ENCODE measurements around the gene ZNF837.
"Not testable (repeated sequence)": the region's sequence is repeated elsewhere in the genome, so short reads cannot be mapped to it uniquely, and the experiment has no call there.

Gene ZNF837

DNA sequence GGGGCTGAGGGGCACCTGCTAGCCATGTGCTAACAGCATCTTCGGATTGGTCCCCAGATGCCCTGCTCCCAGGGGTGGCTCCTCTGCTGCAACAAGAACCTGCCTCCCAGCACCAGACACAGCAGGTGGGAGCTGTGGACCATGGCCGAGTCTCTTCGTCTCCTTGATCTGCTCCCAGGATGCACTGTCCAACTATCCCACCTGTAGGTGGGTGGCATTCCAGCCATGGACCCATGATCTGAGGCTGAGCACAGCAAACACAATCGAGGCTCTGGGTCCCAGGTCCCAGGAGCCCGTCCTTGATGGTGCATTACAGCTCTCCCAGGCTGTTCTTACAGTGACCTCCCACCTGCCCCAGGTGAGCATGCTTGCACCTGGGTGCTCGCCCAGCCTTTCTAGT is 1.6 kb downstream of the ZNF837 start:
- no peak overlapping the region for H3K4me3 ChIP-seq (ENCODE audit: low read depth, low read length)
- CTCF ChIA-PET = interaction anchor here (0.8 kb wide), 1 partner anchor 16 kb away, joined by 3 read pairs; the partner anchor contains the start of gene ZNF497
- no peak for TF ChIP-seq CTCF (IDR thresholded peaks at IDR 0.05; ENCODE audit: insufficient read depth, low read length, missing control alignments)
- no peak for DNase-seq (ENCODE audit: low read depth, low spot score)
- POLR2A ChIA-PET = no interaction called here

GRCh38 chr19:58376724-58377123 is 4.1 kb downstream of the ZNF837 start:
- CTCF ChIA-PET; POLR2A ChIA-PET; H3K4me3 ChIP-seq (ENCODE audit: low read depth, low read length); DNase-seq (ENCODE audit: low read depth, low spot score): not testable (repeated sequence)

DNA sequence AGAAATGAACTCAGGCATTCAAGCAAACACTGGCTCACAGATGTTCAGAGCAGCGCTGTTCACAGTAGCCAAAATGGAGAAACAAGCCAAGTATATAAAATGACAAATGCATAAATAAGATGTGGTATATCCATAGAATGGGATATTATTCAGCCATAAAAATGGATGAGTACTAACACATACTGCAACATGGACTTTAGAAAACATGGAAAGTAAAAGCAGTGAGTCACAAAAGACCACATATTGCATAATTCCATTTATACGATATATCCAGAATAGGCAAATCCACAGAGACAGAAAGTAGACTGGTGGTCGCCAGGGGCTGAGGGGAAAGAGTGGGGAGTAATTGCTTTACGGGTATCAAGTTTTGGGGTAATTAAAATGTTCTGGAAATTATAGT is 6.6 kb downstream of the ZNF837 start:
- ChIA-PET POLR2A (interaction anchor here (0.9 kb wide), 1 partner anchor 11 kb away, joined by 3 read pairs; the partner anchor contains the start of gene ZNF497), CTCF (interaction anchor here (0.7 to 1.4 kb wide), 2 partner anchors 10 to 12 kb away, joined by 3 to 7 read pairs; partner anchors contain the start of gene ZNF497)
- H3K4me3 ChIP-seq (ENCODE audit: low read depth, low read length) = no peak overlapping the region
- TF ChIP-seq CTCF (IDR thresholded peaks at IDR 0.05; ENCODE audit: insufficient read depth, low read length, missing control alignments) = no peak
- DNase-seq (ENCODE audit: low read depth, low spot score) = no peak

DNA sequence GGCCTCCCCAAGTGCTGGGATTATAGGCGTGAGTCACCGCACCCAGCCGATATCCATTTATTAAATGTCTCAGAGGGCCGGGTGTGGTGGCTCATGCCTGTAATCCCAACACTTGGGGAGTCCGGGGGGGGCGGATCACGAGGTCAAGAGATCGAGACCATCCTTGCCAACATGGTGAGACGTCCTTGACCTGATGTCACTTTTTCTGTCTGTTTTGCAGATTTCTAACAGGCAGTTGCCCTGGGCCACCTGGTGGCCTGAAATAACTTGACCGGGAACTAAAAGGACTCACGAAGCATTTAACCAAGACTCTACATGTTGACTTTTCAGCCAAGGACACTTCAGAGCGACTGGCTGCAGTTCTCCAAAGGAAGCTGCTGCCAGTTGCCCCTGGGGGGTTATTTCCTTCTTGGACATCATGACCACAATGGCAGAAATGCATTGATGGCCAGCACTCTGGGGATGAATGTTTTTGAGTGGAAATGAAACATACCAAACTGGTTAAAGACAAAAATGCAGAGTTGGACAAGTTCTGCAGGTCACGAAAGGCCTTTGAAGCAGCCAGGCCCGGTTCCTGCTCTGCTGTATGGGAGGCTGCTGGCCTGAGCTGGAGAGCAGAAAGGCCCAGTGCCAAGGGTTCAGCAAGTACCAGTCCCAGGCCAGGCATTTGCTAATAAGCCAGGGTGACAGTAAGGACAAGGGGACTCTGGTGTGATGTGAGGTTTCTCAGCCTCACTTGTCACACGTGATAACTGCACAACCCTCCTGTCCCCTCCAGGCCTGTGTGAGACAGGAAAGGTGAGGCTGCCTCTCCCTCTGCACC is 8.3 kb downstream of the ZNF837 start:
- no peak for DNase-seq (ENCODE audit: low read depth, low spot score)
- POLR2A ChIA-PET = no interaction called here
- no peak for TF ChIP-seq CTCF (IDR thresholded peaks at IDR 0.05; ENCODE audit: insufficient read depth, low read length, missing control alignments)
- no peak overlapping the region for H3K4me3 ChIP-seq (ENCODE audit: low read depth, low read length)
- CTCF ChIA-PET = no interaction called here

DNA sequence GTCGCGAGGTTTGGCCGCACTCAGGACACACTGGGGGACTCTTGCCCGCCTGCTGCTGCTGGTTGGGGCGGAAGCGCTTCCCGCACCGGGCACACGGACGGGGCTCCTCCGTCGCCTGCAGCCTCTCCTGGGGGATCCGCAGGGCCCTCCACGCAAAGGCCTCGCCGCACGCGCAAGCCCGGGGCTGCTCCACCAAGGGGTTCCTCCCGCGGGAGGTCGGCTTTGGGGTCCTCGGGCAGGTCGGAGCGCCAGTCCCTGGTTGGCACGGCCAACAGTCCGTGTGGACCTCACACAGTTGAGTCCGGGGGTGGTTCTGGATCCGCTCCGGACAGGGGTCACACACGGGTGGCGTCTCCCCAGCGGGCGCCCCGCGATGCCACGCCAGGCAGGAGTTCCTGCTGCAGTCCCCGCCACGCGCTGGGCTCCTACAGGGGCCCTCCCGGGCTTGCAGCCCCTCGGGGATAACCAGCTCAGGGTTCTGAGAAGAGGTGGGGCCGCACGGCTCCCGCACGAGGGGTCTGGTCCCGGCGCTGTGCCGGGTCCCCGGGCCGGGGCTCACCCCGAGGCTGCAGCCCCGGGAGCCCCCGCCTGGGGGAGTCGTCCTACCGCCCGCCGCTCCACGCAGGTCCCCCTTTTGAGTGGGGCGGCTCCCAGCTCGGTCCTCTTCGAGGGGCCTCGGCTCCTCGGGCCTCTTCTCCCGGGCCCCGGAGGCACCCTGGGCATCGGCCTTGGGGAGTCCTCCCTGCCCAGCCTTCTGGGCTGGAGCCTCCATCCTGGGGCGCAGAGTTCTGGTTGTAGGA is 12.1 kb downstream of the ZNF837 start:
- DNase-seq (ENCODE audit: low read depth, low spot score) = no peak
- no peak for TF ChIP-seq CTCF (IDR thresholded peaks at IDR 0.05; ENCODE audit: insufficient read depth, low read length, missing control alignments)
- no peak overlapping the region for H3K4me3 ChIP-seq (ENCODE audit: low read depth, low read length)
- ChIA-PET POLR2A (interaction anchor here (1.0 kb wide), 1 partner anchor 11 kb away, joined by 3 read pairs; no protein-coding TSS in a partner anchor), CTCF (no interaction called here)

- TF ChIP-seq CTCF (IDR thresholded peaks at IDR 0.05; ENCODE audit: insufficient read depth, low read length, missing control alignments) = no peak
- no peak for DNase-seq (ENCODE audit: low read depth, low spot score)
- POLR2A ChIA-PET = no interaction called here
- H3K4me3 ChIP-seq (ENCODE audit: low read depth, low read length) = no peak overlapping the region
- CTCF ChIA-PET = no interaction called here
Observed at GRCh38 chr19:58367698-58368454, 13.0 kb downstream of the ZNF837 start.
